GM21423 (cell line): Measurements from ENCODE around the gene HDAC9.

Experiments used
- ATAC-seq: cut with Tn5 transposase; IDR thresholded peaks from one replicate; pipeline ENCODE4 v1.9.1; 2021; ENCODE audit warnings: mild to moderate bottlenecking, moderate library complexity; ENCODE audit not compliant: unreplicated experiment

Gene HDAC9

GRCh38 chr7:18771834-18772566 lies 276.5 kb downstream of the HDAC9 start:
- ATAC-seq, result no peak

- no peak for ATAC-seq
These were observed 277.0 kb downstream of the HDAC9 start for GRCh38 chr7:18772567-18772965.

GRCh38 chr7:18777314-18777713 lies 281.8 kb downstream of the HDAC9 start:
- ATAC-seq, result no peak

GRCh38 chr7:18778594-18778993 lies 283.0 kb downstream of the HDAC9 start:
- no peak for ATAC-seq

GRCh38 chr7:18780266-18780665 lies 284.7 kb downstream of the HDAC9 start:
- no peak for ATAC-seq

GRCh38 chr7:18780938-18781337 lies 285.4 kb downstream of the HDAC9 start:
- no peak for ATAC-seq

GRCh38 chr7:18786196-18786727 lies 290.7 kb downstream of the HDAC9 start:
- ATAC-seq, result no peak

GRCh38 chr7:18786796-18787195 lies 291.2 kb downstream of the HDAC9 start:
- no peak for ATAC-seq

GRCh38 chr7:18788026-18788425 lies 292.5 kb downstream of the HDAC9 start:
- no peak for ATAC-seq

GRCh38 chr7:18792871-18793595 lies 297.5 kb downstream of the HDAC9 start:
- ATAC-seq, result no peak

GRCh38 chr7:18796216-18796615 lies 300.7 kb downstream of the HDAC9 start:
- ATAC-seq, result no peak

- ATAC-seq, result no peak
These were observed 302.7 kb downstream of the HDAC9 start for GRCh38 chr7:18798088-18798906.

GRCh38 chr7:18799899-18800298 lies 304.4 kb downstream of the HDAC9 start:
- ATAC-seq, result no peak

GRCh38 chr7:18803923-18804322 lies 308.4 kb downstream of the HDAC9 start:
- ATAC-seq, result no peak

GRCh38 chr7:18806177-18806576 lies 310.6 kb downstream of the HDAC9 start:
- no peak for ATAC-seq

GRCh38 chr7:18808026-18808425 lies 312.5 kb downstream of the HDAC9 start:
- ATAC-seq, result no peak

- no peak for ATAC-seq
These were observed 319.9 kb downstream of the HDAC9 start for GRCh38 chr7:18815261-18815960.

GRCh38 chr7:18820981-18821380 lies 325.4 kb downstream of the HDAC9 start:
- no peak for ATAC-seq

GRCh38 chr7:18821554-18821953 lies 326.0 kb downstream of the HDAC9 start:
- no peak for ATAC-seq

- ATAC-seq, result no peak
These were observed 328.6 kb downstream of the HDAC9 start for GRCh38 chr7:18824157-18824556.
